ENCODE measurements around the gene GAGE12J.
A peak's percentile ranks its signal among the peaks of the same experiment; 100 is the strongest.
"Not testable (repeated sequence)": the region's sequence is repeated elsewhere in the genome, so short reads cannot be mapped to it uniquely, and the experiment has no call there.

Gene GAGE12J

DNA sequence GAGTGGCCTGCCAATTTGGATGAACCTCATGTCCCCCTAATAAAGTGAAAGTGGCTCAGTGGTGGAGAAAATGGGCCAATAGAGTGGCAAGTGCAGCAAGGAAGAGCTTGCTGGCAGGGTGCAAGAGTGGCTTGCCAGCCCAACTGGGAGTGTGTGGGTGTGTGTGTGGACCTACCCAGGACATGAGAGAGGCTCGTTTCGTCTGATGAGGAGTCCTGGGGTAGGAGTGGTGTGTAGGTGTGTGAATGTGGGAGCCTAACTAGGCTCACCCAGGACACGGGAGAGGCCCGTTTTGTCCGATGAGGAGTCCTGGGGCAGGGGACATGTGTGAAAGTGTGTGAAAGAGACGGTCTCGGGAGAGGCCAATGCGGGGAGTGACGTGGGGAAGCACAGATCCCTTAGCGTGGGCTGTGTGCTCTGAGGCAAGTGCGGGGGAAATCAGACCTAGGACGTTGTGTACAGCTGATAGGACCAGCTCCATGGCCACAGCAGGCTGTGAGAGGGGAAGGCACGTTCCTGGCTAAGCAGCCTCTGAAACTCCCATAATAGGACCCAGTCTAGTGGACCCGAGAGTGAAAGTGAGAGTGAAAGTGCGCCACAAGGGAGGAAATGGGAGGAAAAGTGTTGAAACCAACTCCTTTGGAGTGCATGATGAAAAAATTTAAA is 13.1 kb upstream of the GAGE12J start:
- Mint-ChIP-seq H3K27ac (no peak overlapping the region), H3K4me1 (peaks cover 22% of the 10 kb centered on the region), H3K36me3 (ENCODE audit: low read depth) (peaks cover 5% of the 10 kb centered on the region), H3K27me3 (ENCODE audit: low read depth, poor library complexity) (no peaks in the 10 kb centered on the region), H3K9me3 (peaks cover 54% of the 10 kb centered on the region), H3K4me3 (peak overlapping the region; percentile 21)
- TF ChIP-seq, protein P1, sequence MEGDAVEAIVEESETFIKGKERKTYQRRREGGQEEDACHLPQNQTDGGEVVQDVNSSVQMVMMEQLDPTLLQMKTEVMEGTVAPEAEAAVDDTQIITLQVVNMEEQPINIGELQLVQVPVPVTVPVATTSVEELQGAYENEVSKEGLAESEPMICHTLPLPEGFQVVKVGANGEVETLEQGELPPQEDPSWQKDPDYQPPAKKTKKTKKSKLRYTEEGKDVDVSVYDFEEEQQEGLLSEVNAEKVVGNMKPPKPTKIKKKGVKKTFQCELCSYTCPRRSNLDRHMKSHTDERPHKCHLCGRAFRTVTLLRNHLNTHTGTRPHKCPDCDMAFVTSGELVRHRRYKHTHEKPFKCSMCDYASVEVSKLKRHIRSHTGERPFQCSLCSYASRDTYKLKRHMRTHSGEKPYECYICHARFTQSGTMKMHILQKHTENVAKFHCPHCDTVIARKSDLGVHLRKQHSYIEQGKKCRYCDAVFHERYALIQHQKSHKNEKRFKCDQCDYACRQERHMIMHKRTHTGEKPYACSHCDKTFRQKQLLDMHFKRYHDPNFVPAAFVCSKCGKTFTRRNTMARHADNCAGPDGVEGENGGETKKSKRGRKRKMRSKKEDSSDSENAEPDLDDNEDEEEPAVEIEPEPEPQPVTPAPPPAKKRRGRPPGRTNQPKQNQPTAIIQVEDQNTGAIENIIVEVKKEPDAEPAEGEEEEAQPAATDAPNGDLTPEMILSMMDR (IDR thresholded peaks at IDR 0.05): no peak
- no peak for DNase-seq

DNA sequence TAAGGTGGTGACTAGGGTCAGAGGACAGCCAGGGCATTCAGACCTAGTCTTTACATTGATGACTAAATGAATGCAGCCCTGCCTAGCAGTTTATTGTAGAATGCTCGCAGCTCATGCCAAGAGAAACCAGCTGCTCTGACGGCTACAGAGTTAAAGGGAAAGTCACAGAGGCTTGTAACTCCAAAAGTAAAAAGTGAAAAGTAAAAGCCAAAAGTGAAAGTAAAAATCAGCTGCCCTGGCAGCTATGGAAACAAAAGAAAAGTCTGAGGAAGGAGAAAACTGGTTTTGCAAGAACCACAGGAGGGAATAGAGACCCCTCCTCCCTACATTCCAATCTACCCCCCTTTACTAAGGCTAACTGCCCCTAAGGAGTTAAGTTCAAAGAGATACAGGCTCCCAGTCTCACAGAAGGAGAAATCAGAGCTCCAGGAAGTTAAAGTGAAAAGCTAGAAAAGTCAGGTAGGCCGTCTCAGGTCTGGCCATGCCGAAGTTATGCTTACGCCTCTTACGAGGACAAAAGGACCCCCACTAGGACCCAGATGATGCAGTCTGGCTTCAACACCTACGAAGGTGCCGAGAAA is 12.3 kb upstream of the GAGE12J start:
- Mint-ChIP-seq H3K4me1 (peaks cover 22% of the 10 kb centered on the region), H3K36me3 (ENCODE audit: low read depth) (peaks cover 5% of the 10 kb centered on the region), H3K27ac (no peak overlapping the region), H3K4me3 (peak overlapping the region; percentile 37), H3K27me3 (ENCODE audit: low read depth, poor library complexity) (no peaks in the 10 kb centered on the region), H3K9me3 (peaks cover 47% of the 10 kb centered on the region)
- TF ChIP-seq, protein P1 (IDR thresholded peaks at IDR 0.05): no peak
- DNase-seq: no peak

DNA sequence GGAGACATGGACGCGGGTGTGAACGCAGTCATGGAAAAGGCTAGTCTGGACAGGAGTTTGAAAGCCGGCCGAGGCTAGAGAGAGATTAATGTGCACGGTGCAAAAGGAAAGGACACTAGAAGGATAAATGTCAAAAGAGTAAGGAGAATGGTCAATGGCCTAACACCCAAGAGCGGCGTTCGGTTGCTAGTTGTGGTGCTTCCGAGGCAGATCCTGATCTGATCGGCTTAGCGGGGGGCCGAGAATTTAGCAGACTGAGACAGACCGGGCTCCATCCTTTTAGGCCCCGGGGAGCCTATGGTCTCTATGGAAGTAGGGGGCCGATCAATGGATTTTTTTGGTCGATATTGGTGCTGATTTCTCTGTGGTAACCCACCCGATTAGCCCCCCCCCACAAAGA is 11.5 kb upstream of the GAGE12J start:
- Mint-ChIP-seq H3K27ac (no peak overlapping the region), H3K4me1 (peaks cover 22% of the 10 kb centered on the region), H3K36me3 (ENCODE audit: low read depth) (peaks cover 5% of the 10 kb centered on the region), H3K27me3 (ENCODE audit: low read depth, poor library complexity) (no peaks in the 10 kb centered on the region), H3K9me3 (peaks cover 41% of the 10 kb centered on the region), H3K4me3 (peak overlapping the region; percentile 54)
- TF ChIP-seq, protein P1 (IDR thresholded peaks at IDR 0.05): no peak
- no peak for DNase-seq

DNA sequence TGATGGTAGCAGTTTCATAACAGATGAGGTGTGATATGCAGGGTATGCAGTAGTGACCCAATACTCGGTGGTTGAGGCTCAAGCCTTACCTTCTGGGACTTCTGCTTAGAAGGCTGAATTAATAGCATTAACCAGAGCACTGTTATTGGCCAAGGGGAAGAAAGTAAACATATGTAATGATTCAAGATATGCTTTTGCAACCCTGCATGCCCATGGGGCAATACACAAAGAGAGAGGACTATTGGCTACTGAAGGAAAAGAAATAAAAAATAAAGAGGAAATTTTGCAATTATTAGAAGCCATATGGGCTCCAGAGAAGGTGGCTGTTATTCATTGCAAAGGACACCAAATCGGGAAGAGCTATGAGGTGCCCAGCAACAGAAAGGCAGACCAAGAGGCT is 9.7 kb upstream of the GAGE12J start:
- H3K36me3 Mint-ChIP-seq (ENCODE audit: low read depth): peaks cover 5% of the 10 kb centered on the region

DNA sequence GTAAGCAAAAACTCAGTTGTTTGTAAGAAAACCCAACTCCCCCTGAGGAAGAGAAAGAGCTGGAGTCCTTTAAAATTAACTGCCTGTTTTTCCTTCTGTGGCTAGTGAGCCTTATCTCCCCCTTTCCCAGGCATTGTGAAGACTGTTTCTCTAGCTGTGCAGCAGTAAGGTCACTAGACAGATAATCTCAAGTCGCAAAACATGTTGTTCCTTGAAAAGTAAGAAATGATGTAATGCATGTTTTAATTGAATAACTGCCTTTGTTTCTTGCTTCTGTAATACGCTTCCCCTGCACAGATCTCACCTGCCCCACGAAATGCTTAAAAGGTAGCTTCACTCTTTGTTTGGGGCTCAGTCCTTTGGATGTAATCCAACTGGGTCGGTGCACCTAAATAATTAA is 5.8 kb upstream of the GAGE12J start:
- no peaks in the 10 kb centered on the region for H3K27me3 Mint-ChIP-seq (ENCODE audit: low read depth, poor library complexity)
- DNase-seq: no peak

More for the DNA sequence above, 9.7 kb upstream of the GAGE12J start:
- H3K4me3 Mint-ChIP-seq: no peak overlapping the region
- TF ChIP-seq, protein P1 (IDR thresholded peaks at IDR 0.05): no peak
- H3K9me3 Mint-ChIP-seq: peaks cover 42% of the 10 kb centered on the region
- no peak for DNase-seq
- no peak overlapping the region for H3K27ac Mint-ChIP-seq
- H3K4me1 Mint-ChIP-seq: peaks cover 33% of the 10 kb centered on the region
- no peaks in the 10 kb centered on the region for H3K27me3 Mint-ChIP-seq (ENCODE audit: low read depth, poor library complexity)

DNA sequence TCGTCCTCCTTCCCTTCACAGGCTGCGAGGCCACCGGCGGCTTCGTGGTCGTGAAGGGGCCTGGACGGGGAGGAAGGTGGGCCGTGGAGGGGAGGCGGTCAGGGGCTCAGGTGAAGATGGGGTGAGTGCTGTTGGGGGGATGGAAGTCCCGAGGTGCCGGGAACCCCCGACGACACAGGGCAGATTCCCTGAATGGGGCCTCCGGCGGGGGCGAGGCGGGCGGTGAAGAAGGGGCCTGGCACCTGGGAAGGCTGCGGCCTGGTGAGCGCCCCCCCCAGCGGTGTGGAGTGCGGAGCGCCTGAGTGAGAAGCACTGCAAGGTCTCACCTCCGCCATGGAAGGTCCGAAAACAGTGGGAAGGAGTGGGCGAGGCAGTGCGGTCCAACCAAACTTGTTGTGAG is 429 bp downstream of the GAGE12J start:
- not testable (repeated sequence) for H3K36me3 Mint-ChIP-seq (ENCODE audit: low read depth); H3K4me1 Mint-ChIP-seq; DNase-seq; H3K4me3 Mint-ChIP-seq; H3K27me3 Mint-ChIP-seq (ENCODE audit: low read depth, poor library complexity); H3K9me3 Mint-ChIP-seq; H3K27ac Mint-ChIP-seq

More for the DNA sequence above, 5.8 kb upstream of the GAGE12J start:
- Mint-ChIP-seq H3K9me3 (peaks cover 15% of the 10 kb centered on the region), H3K36me3 (ENCODE audit: low read depth) (no peaks in the 10 kb centered on the region), H3K4me1 (peaks cover 11% of the 10 kb centered on the region), H3K27ac (peak overlapping the region; percentile 86), H3K4me3 (no peak overlapping the region)
- TF ChIP-seq, protein P1 (IDR thresholded peaks at IDR 0.05): no peak

DNA sequence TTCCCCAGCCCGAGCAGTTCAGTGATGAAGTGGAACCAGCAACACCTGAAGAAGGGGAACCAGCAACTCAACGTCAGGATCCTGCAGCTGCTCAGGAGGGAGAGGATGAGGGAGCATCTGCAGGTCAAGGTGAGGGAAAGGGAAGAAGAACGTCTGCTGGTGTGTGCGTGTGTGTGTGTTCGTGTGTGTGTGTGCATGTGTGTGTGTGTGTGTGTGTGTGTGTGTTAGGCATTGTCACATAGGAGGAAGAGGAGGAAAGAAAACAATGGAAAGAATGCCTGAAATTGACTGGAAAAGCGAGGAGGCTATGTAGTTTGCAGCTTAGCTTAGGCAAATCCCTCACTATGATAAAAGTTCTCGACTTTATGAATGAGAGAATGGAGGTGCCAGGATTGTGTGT is 1.9 kb downstream of the GAGE12J start:
- not testable (repeated sequence) for DNase-seq; H3K36me3 Mint-ChIP-seq (ENCODE audit: low read depth); H3K27me3 Mint-ChIP-seq (ENCODE audit: low read depth, poor library complexity); H3K4me1 Mint-ChIP-seq; H3K4me3 Mint-ChIP-seq; H3K27ac Mint-ChIP-seq; H3K9me3 Mint-ChIP-seq

DNA sequence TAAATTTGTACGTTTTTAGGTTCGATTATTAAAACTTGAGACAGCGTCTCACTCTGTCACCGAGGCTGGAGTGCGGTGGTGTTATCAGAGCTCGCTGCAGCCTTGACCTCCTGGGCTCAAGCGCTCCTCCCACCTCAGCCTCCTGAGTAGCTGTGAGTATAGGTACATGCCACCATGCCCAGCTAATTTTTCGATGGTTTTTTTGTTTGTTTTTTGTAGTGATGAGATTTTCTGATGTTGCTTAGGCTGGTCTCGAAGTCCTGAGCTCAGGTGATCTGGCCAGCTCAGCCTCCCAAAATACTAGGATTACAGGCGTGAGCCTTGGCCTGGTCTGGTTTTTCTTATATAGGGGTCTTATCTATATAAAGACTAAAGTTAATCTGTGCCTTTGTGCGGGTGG is 8.6 kb downstream of the GAGE12J start:
- not testable (repeated sequence) for H3K4me3 Mint-ChIP-seq; H3K36me3 Mint-ChIP-seq (ENCODE audit: low read depth); H3K9me3 Mint-ChIP-seq; DNase-seq; H3K4me1 Mint-ChIP-seq; H3K27ac Mint-ChIP-seq; H3K27me3 Mint-ChIP-seq (ENCODE audit: low read depth, poor library complexity)

DNA sequence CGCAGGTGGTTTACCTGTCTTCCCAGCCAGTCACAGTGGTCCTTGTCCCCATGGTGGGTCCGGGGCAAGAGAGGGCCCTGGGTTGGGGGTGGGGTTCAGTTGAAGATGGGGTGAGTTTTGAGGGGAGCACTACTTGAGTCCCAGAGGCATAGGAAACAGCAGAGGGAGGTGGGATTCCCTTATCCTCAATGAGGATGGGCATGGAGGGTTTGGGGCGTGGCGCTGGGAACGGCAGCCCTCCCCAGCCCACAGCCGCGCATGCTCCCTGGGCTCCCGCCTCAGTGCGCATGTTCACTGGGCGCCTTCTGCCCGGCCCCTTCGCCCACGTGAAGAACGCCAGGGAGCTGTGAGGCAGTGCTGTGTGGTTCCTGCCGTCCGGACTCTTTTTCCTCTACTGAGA is 9.4 kb downstream of the GAGE12J start, which contains the start of gene GAGE13:
GAGE13 (plus strand) TSS at position 301 of the 400 bp plus-strand sequence. CDS start 1,156 bp downstream, outside the sequence.
- not testable (repeated sequence) for H3K9me3 Mint-ChIP-seq; H3K36me3 Mint-ChIP-seq (ENCODE audit: low read depth); H3K27me3 Mint-ChIP-seq (ENCODE audit: low read depth, poor library complexity); H3K27ac Mint-ChIP-seq; H3K4me3 Mint-ChIP-seq; H3K4me1 Mint-ChIP-seq; DNase-seq

Data from nephron progenitor cell (in vitro differentiated cells).